K562 (cell line): ENCODE data around the gene PRDM8. TPM values are rescaled to one million over a fixed set of nuclear protein-coding genes. Genes with fewer than 3 reads are reported as not detected.

Source experiments
- ATAC-seq: fragments of 200-7000 bp; cut with Tn5 transposase; 3 replicates; pipeline ENCODE4 v1.9.1; 2020; ENCODE audit warnings: moderate library complexity
- BruUV-seq: library from RNA; stranded (reverse); fragments of 400-500 nt; replicated peaks from 2 replicates; lab custom pipeline; 2021; lab: Mats Ljungman, UMichigan
- CTCF ChIA-PET: fragments of 300-600 bp; formaldehyde crosslinking; extraction: SDS; loops from one replicate; lab custom pipeline; 2021; ENCODE audit warnings: low intra/inter-chr PET ratio; lab: Yijun Ruan, JAX
- POLR2A ChIA-PET: fragments of 300-600, 350-650 bp; sonication (Branson Sonifier 250); formaldehyde crosslinking; extraction: SDS; loops from one replicate; lab custom pipeline; 2021; ENCODE audit warnings: antibody characterized with exemption, inconsistent platforms; lab: Yijun Ruan, JAX
- DNase-seq, 4 experiments: peaks; one replicate each; pipeline versions ENCODE4 v3.0.0 to v3.0.0-alpha.2; 2011 to 2018; ENCODE audit warnings: low spot score in 3 of 4, mixed read lengths in 3 of 4; ENCODE audit errors: extremely low read depth in 1 of 4
- FAIRE-seq: peaks from 2 replicates; lab custom pipeline; 2011; peaks lifted over from hg19 to GRCh38; lab: Jason Lieb, UNC
- H2AFZ ChIP-seq: 2 replicates; pipeline ENCODE4 v1.6.0; 2011; ENCODE audit warnings: low read depth, low read length, control low read depth, inconsistent platforms
- H3K27ac ChIP-seq: fragments of 200-600 bp; 3 replicates; pipeline ENCODE4 v1.8.0; 2011; ENCODE audit warnings: low read depth, mild to moderate bottlenecking, control low read depth, inconsistent platforms, low read length, moderate library complexity, mixed read lengths; ENCODE audit errors: extremely low read depth
- H3K27me3 ChIP-seq, 2 experiments: fragments of 300-600 bp in 1 of 2; 2 replicates in 1 of 2; 3 replicates in 1 of 2; pipeline versions ENCODE4 v1.6.0 to v1.8.0; 2011; ENCODE audit warnings: inconsistent platforms in 2 of 2, low read length in 2 of 2, mild to moderate bottlenecking in 1 of 2, mixed read lengths in 1 of 2, moderate library complexity in 1 of 2; ENCODE audit not compliant: control insufficient read depth in 2 of 2, insufficient read depth in 2 of 2
- H3K36me3 ChIP-seq: fragments of 300-600 bp; 3 replicates; pipeline ENCODE4 v1.8.0; 2011; ENCODE audit warnings: mild to moderate bottlenecking, low read length, inconsistent platforms; ENCODE audit not compliant: control insufficient read depth, insufficient read depth
- H3K4me1 ChIP-seq, 2 experiments: fragments of 200-600 bp in 1 of 2; replicated peaks in 1 of 2; 2 replicates in 1 of 2; 3 replicates in 1 of 2; pipeline versions ENCODE4 v1.5.1 to v1.8.0; 2011; ENCODE audit warnings: inconsistent platforms in 2 of 2, low read length in 2 of 2, mild to moderate bottlenecking in 1 of 2, mixed read lengths in 1 of 2, moderate library complexity in 1 of 2; ENCODE audit not compliant: control insufficient read depth in 2 of 2, insufficient read depth in 2 of 2
- H3K4me2 ChIP-seq: 2 replicates; pipeline ENCODE4 v1.6.1; 2011; ENCODE audit warnings: low read length, control low read depth, inconsistent platforms, mixed read lengths; ENCODE audit not compliant: insufficient read depth
- H3K4me3 ChIP-seq: fragments of 200-600 bp; sonication (generic), shearing (Covaris generic); 2 replicates; pipeline ENCODE4 v1.5.1; 2016; ENCODE audit warnings: control low read depth, inconsistent platforms
- H3K79me2 ChIP-seq: fragments of 200-600 bp; 3 replicates; pipeline ENCODE4 v1.8.0; 2011; ENCODE audit warnings: low read length, inconsistent platforms; ENCODE audit not compliant: control insufficient read depth, insufficient read depth
- H3K9ac ChIP-seq, 2 experiments: 2 replicates each; pipeline versions ENCODE4 v1.6.0 to v1.6.1; 2011; ENCODE audit warnings: low read depth in 2 of 2, low read length in 2 of 2, control low read depth in 1 of 2, inconsistent platforms in 1 of 2, mild to moderate bottlenecking in 1 of 2, mixed read lengths in 1 of 2; ENCODE audit not compliant: insufficient read depth in 1 of 2
- H3K9me1 ChIP-seq: one replicate; pipeline ENCODE4 v1.6.0; 2011; ENCODE audit warnings: inconsistent platforms, mild to moderate bottlenecking, low read length, moderate library complexity; ENCODE audit not compliant: control insufficient read depth, insufficient read depth
- H3K9me3 ChIP-seq: replicated peaks from 2 replicates; pipeline ENCODE4 v1.5.1; 2011; ENCODE audit warnings: low read depth, low read length, inconsistent platforms; ENCODE audit not compliant: control insufficient read depth, insufficient read depth
- H4K20me1 ChIP-seq: replicated peaks from 2 replicates; pipeline ENCODE4 v1.6.1; 2011; ENCODE audit warnings: low read length, inconsistent platforms, mixed read lengths; ENCODE audit not compliant: control insufficient read depth, insufficient read depth
- CBX2 ChIP-seq: fragments of 200-600 bp; sonication (generic); IDR thresholded peaks from one replicate; pipeline ENCODE4 v1.6.1; 2012; ENCODE audit warnings: mild to moderate bottlenecking, low read length, inconsistent platforms; ENCODE audit not compliant: insufficient read depth, poor library complexity, severe bottlenecking
- HMG20A ChIP-seq: fragments of 450-650 bp; formaldehyde crosslinking; conservative IDR thresholded peaks from 2 replicates; pipeline ENCODE4 v1.4.0; 2020; ENCODE audit warnings: mild to moderate bottlenecking, mixed read lengths
- HNRNPUL1 ChIP-seq: fragments of 200-400 bp; formaldehyde crosslinking; IDR thresholded peaks from 2 replicates; pipeline ENCODE4 v1.6.1; 2017; ENCODE audit warnings: low read length
- KDM1A ChIP-seq, 2 experiments: fragments of 450-650 bp; IDR thresholded peaks; 2 replicates each; pipeline ENCODE4 v1.6.1; 2016; ENCODE audit warnings: mild to moderate bottlenecking in 2 of 2
- NFE2 ChIP-seq: IDR thresholded peaks from 2 replicates; pipeline ENCODE4 v1.6.1; 2014; ENCODE audit warnings: antibody characterized with exemption, low read depth
- OTX1 ChIP-seq: fragments of 450-650 bp; formaldehyde crosslinking; IDR thresholded peaks from 2 replicates; pipeline ENCODE4 v1.4.0; 2022; ENCODE audit warnings: mild to moderate bottlenecking
- SAFB2 ChIP-seq: fragments of 200-400 bp; formaldehyde crosslinking; IDR thresholded peaks from 2 replicates; pipeline ENCODE4 v1.6.1; 2018; ENCODE audit warnings: borderline replicate concordance, low read length, low read depth, moderate library complexity; ENCODE audit not compliant: severe bottlenecking
- ZNF444 ChIP-seq: fragments of 250-450 bp; sonication (Bioruptor Pico); IDR thresholded peaks from 2 replicates; pipeline ENCODE4 v1.4.0; 2020; ENCODE audit warnings: mild to moderate bottlenecking, moderate library complexity
- WGBS: fragments of 100-300 bp; shearing (Covaris generic); methylation state at CpG from one replicate; pipeline ENCODE4 v1.1.6; 2016; ENCODE audit warnings: low coverage, mixed read lengths; ENCODE audit not compliant: insufficient coverage; ENCODE audit errors: missing lambda C conversion rate; 5-methylcytosine and 5-hydroxymethylcytosine counted together
- in situ Hi-C: fragments of 300-500 bp; cut with MboI; formaldehyde crosslinking; loops from 4 replicates; pipeline ENCODE4 v1.15.0; 2018; ENCODE audit warnings: inconsistent platforms, mixed read lengths
- intact Hi-C: fragments of 100-400 bp; cut with micrococcal nuclease; formaldehyde crosslinking; loops from 2 replicates; pipeline ENCODE4 v1.14.2; 2022
- polyA plus RNA-seq, 8 experiments: library from polyadenylated mRNA; depleted of rRNA in 4 of 8; stranded (reverse) in 5 of 8; unstranded in 3 of 8; fragments of >200 nt; fragmentation: Nextera tagmentation in 2 of 8; fragmentation: Illumina TruSeq in 1 of 8; extraction: Ambion mirVana in 2 of 8; extraction: Trizol in 1 of 8; gene quantifications; 2 replicates each; pipeline versions ENCODE4 v1.2.1 to v1.2.3, GENCODE V29; 2011 to 2014; ENCODE audit warnings: inconsistent platforms in 1 of 8, missing spikeins in 1 of 8
- total RNA-seq, 7 experiments: library from RNA; depleted of rRNA in 6 of 7; stranded (reverse); fragments of >200 nt in 6 of 7; fragmentation: Illumina TruSeq in 2 of 7; extraction: Trizol in 2 of 7; gene quantifications; 2 replicates each; pipeline versions ENCODE4 v1.2.1 to v1.2.3, GENCODE V29; 2011 to 2021; ENCODE audit warnings: low replicate concordance in 1 of 7
- TF ChIP-seq, protein P1 (sequence below): fragments of 200-800 bp; sonication (Bioruptor generic); IDR thresholded peaks from 2 replicates; pipeline ENCODE4 v1.6.1; 2017; ENCODE audit warnings: missing genetic modification characterization, missing compliant biosample characterization
- TF ChIP-seq, protein P2 (sequence below): IDR thresholded peaks from 2 replicates; pipeline ENCODE4 v1.6.1; 2011; ENCODE audit not compliant: insufficient read length; ENCODE audit errors: extremely low read depth
- TF ChIP-seq, protein P3 (sequence below): fragments of 450-650 bp; formaldehyde crosslinking; IDR thresholded peaks from 2 replicates; pipeline ENCODE4 v1.4.0; 2020; ENCODE audit warnings: mild to moderate bottlenecking, mixed read lengths

The PRDM8 gene
- total and polyA plus RNA-seq, 9 of the 15 experiments (the other 6 are each of a cell fraction or from before 2014, with no cell fraction given), result 0.40 TPM; not detected in 8

DNA sequence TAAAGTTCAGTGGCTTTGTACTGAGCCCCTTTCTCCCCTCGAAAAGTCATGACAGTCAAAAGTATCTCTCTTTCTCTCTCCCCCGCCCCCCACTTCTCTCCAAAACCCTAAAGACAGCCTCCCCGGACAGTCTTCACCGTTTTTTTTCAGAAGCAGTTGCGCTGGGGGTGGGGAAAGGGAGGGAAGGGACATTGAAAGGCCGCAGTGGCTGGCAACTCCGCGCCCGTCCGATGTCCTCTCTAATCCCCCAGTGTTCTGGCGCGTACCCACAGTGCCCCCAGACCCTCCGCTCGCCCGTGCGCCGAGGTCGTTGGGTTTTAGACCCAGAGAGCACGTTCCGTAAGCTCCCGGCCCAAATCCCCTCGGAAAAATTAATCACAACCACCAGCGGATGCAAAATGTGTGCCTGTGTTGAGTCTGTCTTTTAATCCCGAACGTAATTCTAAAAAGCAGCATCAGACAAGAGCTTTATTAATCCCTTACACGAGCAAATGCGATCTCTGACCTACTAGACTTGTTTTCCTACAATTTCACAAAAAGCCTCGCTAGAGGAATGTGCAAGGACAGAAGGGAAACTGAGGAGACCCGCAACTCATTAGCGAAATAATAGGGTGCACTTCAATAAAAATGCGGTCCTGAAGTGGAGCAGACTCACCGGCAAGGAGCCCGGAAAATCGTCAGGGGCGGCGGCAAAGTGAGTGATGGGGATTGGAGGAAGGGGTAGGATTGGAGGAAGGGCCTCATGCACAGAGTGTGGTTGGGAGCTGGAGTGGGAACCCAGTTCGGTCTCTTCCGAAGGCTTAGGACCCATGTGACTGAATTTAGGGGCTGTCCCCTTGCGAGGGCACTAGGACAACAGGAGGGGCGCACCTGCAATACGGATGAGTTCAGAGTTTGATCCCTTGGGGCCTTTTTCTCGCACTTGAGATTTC is 12.2 kb upstream of the PRDM8 start:
- no peaks in the 10 kb centered on the region for H3K36me3 ChIP-seq
- H3K79me2 ChIP-seq, result no peaks in the 10 kb centered on the region
- POLR2A ChIA-PET, result interaction anchor here (0.9 kb wide), 1 partner anchor 13 kb away, joined by 4 read pairs; no protein-coding TSS in a partner anchor
- BruUV-seq, result no TSS peak
- WGBS, result 86% methylated on average over 35 of the region's 42 CpGs
- no peak overlapping the region for H3K27ac ChIP-seq
- in situ Hi-C loops, result no loop called here
- intact Hi-C loops, result no loop called here
- TF ChIP-seq CBX2 (no peak), NFE2 (no peak), SAFB2 (no peak), HNRNPUL1 (no peak), KDM1A (IDR thresholded peaks at IDR 0.05) (no peak), OTX1 (CRISPR knock-in tag) (no peak), ZNF444 (CRISPR knock-in tag) (no peak), HMG20A (CRISPR knock-in tag) (no peak)
- TF ChIP-seq, protein P1, sequence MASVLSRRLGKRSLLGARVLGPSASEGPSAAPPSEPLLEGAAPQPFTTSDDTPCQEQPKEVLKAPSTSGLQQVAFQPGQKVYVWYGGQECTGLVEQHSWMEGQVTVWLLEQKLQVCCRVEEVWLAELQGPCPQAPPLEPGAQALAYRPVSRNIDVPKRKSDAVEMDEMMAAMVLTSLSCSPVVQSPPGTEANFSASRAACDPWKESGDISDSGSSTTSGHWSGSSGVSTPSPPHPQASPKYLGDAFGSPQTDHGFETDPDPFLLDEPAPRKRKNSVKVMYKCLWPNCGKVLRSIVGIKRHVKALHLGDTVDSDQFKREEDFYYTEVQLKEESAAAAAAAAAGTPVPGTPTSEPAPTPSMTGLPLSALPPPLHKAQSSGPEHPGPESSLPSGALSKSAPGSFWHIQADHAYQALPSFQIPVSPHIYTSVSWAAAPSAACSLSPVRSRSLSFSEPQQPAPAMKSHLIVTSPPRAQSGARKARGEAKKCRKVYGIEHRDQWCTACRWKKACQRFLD, result no peak
- TF ChIP-seq, protein P2, sequence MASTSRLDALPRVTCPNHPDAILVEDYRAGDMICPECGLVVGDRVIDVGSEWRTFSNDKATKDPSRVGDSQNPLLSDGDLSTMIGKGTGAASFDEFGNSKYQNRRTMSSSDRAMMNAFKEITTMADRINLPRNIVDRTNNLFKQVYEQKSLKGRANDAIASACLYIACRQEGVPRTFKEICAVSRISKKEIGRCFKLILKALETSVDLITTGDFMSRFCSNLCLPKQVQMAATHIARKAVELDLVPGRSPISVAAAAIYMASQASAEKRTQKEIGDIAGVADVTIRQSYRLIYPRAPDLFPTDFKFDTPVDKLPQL, result no peak
- TF ChIP-seq, protein P3, sequence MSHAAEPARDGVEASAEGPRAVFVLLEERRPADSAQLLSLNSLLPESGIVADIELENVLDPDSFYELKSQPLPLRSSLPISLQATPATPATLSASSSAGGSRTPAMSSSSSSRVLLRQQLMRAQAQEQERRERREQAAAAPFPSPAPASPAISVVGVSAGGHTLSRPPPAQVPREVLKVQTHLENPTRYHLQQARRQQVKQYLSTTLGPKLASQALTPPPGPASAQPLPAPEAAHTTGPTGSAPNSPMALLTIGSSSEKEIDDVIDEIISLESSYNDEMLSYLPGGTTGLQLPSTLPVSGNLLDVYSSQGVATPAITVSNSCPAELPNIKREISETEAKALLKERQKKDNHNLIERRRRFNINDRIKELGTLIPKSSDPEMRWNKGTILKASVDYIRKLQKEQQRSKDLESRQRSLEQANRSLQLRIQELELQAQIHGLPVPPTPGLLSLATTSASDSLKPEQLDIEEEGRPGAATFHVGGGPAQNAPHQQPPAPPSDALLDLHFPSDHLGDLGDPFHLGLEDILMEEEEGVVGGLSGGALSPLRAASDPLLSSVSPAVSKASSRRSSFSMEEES, result no peak
- no peak overlapping the region for H3K4me3 ChIP-seq
- no peaks in the 10 kb centered on the region for H3K9me1 ChIP-seq
- CTCF ChIA-PET, result no interaction called here
- H2AFZ ChIP-seq, result no peak overlapping the region
- no peaks in the 10 kb centered on the region for H3K27me3 ChIP-seq
- DNase-seq, result no peak
- no peak for ATAC-seq
- H3K9me3 ChIP-seq, result peaks cover 5% of the 10 kb centered on the region; the same call in 1 of the 2 replicates
- H4K20me1 ChIP-seq, result no peaks in the 10 kb centered on the region
- no peak overlapping the region for H3K9ac ChIP-seq
- peaks cover 0 to 3% of the 10 kb centered on the region in 2 experiments for H3K4me1 ChIP-seq
- no peak for FAIRE-seq
- no peak overlapping the region for H3K4me2 ChIP-seq
